Body of pancreas (tissue), 4 donors: Measurements from ENCODE around the gene GTF3C2.

Source experiments
- POLR2A ChIP-seq, 3 donors: fragments of 450-650 bp; IDR thresholded peaks; one replicate each; pipeline ENCODE4 v1.6.1; 2016; ENCODE audit warnings: antibody characterized with exemption in 3 of 3, mild to moderate bottlenecking in 2 of 3
- TF ChIP-seq, protein P1 (sequence below), 7 experiments: fragments of 450-650 bp in 4 of 7; fragments of 200-600 bp in 3 of 7; sonication (generic) in 3 of 7; IDR thresholded peaks; one replicate each; pipeline ENCODE4 v1.5.1; 2016 to 2019; ENCODE audit warnings: antibody characterized with exemption in 7 of 7

DNA sequence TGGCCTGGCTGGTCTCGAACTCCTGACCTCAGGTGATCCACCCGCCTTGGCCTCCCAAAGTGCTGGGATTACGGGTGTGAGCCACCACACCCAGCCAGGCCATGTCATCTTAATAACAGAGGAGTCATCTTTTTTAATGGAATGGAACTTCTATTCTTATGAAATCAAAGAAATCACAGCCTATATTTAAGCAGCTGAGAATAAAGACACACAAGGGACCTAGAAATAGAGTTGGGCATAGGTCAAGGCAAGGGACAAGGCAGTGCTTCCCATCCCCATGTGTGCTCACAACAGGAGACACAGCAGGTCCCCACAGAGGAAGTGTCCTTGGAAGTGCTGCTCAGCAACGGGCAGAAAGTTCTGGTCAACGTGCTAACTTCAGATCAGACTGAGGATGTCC is 17.0 kb upstream of the GTF3C2 start:
- TF ChIP-seq POLR2A (IDR thresholded peaks at IDR 0.05) = no peak
- TF ChIP-seq, protein P1, sequence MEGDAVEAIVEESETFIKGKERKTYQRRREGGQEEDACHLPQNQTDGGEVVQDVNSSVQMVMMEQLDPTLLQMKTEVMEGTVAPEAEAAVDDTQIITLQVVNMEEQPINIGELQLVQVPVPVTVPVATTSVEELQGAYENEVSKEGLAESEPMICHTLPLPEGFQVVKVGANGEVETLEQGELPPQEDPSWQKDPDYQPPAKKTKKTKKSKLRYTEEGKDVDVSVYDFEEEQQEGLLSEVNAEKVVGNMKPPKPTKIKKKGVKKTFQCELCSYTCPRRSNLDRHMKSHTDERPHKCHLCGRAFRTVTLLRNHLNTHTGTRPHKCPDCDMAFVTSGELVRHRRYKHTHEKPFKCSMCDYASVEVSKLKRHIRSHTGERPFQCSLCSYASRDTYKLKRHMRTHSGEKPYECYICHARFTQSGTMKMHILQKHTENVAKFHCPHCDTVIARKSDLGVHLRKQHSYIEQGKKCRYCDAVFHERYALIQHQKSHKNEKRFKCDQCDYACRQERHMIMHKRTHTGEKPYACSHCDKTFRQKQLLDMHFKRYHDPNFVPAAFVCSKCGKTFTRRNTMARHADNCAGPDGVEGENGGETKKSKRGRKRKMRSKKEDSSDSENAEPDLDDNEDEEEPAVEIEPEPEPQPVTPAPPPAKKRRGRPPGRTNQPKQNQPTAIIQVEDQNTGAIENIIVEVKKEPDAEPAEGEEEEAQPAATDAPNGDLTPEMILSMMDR (IDR thresholded peaks at IDR 0.05) = no peak
